ENCODE results near the gene FIBCD1. TPM values are rescaled to one million over a fixed set of nuclear protein-coding genes. Genes with fewer than 3 reads are reported as not detected.

The FIBCD1 gene
- total RNA-seq, 1 experiment from 2014 or later: 6.6 TPM

DNA sequence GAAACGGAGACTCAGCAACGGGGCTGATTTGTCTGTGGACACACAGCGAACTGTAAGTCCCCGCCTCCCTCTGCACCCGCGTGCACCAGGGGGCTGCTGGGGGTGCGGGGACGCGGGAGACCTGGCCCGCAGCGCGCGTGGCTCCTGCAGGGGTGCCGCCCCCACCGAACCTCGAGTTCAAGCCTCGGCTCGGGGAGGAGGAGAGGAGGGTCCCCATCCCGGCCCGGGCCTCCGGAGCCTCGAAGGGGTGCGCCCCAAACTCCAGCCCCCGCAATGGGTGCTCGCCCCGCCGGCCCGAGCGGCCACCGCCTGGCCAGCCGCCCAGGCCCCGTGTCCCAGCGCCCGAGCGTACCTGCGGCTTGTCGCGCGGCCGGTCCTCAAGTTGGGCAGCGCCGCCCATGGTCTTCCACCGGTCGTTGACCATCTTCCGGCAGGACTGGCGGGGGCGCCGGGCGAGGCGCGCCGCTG lies 829 bp downstream of the FIBCD1 start:
- TF ChIP-seq, protein P1, sequence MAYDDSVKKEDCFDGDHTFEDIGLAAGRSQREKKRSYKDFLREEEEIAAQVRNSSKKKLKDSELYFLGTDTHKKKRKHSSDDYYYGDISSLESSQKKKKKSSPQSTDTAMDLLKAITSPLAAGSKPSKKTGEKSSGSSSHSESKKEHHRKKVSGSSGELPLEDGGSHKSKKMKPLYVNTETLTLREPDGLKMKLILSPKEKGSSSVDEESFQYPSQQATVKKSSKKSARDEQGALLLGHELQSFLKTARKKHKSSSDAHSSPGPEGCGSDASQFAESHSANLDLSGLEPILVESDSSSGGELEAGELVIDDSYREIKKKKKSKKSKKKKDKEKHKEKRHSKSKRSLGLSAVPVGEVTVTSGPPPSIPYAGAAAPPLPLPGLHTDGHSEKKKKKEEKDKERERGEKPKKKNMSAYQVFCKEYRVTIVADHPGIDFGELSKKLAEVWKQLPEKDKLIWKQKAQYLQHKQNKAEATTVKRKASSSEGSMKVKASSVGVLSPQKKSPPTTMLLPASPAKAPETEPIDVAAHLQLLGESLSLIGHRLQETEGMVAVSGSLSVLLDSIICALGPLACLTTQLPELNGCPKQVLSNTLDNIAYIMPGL (CRISPR knock-in tag; IDR thresholded peaks at IDR 0.05): peak; percentile 35
- no peak for TF ChIP-seq GRHL2 (CRISPR knock-in tag; IDR thresholded peaks at IDR 0.05; ENCODE audit: insufficient replicate concordance, severe bottlenecking)
- Mint-ChIP-seq H3K9me3 (no peaks in the 10 kb centered on the region), H3K36me3 (no peaks in the 10 kb centered on the region), H3K27ac (no peak overlapping the region), H3K27me3 (ENCODE audit: low read depth) (peaks cover 50% of the 10 kb centered on the region), H3K4me3 (peak overlapping the region; percentile 69), H3K4me1 (peaks cover 44% of the 10 kb centered on the region)
- no peak for ATAC-seq
- DNase-seq (ENCODE audit: low spot score): peak; percentile 46
- ChIA-PET POLR2A (no interaction called here), CTCF (no interaction called here)

DNA sequence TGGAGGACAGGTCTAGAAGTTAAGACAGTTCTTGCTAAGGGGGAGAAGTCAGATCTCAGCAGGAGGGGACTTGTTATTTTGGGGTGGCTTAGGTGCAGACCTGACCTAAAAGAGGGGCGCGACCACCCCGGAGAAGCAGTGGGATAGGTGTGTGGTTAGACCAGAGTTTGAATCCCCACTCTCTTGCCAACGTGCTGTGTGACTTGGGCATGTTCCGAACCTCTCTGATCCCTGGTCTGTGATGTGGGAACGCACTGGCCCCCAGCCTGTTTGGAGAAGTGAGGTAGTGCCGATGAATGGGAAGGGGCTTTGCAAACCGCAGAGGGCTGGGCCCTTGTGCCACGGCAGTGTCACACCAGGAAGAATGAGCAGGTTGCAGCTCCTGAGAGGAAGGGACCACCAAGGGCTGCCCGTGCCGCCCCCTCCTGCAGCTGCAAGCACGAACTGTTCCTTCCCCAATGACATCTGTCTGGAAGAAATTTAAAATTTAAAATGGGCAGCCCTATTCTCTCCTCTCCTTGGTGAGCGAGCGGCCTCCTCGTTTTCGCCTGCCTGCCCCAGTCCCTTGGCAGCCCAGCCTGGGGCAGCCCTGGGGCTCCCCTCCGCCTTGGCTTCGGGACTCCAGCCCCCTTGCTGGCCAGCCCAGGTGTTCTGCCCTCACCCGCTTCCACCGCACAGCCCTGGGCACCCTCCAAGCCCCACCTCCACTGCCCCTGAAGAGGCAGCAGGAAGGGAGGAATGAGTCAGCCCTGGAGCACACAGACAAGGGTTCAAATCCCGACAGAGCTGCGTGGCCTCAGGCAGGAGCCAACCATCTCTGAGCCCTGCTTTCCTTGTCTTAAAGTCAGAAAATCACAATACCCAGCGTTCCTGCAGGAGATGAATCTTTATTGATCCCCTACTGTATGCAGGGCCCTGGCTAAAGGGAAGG lies 1.6 kb downstream of the FIBCD1 start:
- Mint-ChIP-seq H3K4me3 (peak overlapping the region; percentile 69), H3K27ac (0 out of 2 replicates have a peak overlapping the region, but pooled peaks have one; percentile 81), H3K36me3 (no peaks in the 10 kb centered on the region), H3K9me3 (no peaks in the 10 kb centered on the region), H3K4me1 (peaks cover 52% of the 10 kb centered on the region), H3K27me3 (ENCODE audit: low read depth) (peaks cover 50% of the 10 kb centered on the region)
- ATAC-seq (no peak), DNase-seq (ENCODE audit: low spot score) (no peak)
- CTCF ChIA-PET: interaction anchor here (0.6 to 3.1 kb wide), 9 partner anchors 11 to 244 kb away, joined by 3 to 21 read pairs (median 5); partner anchors contain the start of gene EXOSC2
- POLR2A ChIA-PET: no interaction called here
- TF ChIP-seq SMAD4 (CRISPR knock-in tag; IDR thresholded peaks at IDR 0.05): no peak
- TF ChIP-seq, protein P2, sequence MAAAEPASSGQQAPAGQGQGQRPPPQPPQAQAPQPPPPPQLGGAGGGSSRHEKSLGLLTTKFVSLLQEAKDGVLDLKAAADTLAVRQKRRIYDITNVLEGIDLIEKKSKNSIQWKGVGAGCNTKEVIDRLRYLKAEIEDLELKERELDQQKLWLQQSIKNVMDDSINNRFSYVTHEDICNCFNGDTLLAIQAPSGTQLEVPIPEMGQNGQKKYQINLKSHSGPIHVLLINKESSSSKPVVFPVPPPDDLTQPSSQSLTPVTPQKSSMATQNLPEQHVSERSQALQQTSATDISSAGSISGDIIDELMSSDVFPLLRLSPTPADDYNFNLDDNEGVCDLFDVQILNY (CRISPR knock-in tag; IDR thresholded peaks at IDR 0.05): no peak

DNA sequence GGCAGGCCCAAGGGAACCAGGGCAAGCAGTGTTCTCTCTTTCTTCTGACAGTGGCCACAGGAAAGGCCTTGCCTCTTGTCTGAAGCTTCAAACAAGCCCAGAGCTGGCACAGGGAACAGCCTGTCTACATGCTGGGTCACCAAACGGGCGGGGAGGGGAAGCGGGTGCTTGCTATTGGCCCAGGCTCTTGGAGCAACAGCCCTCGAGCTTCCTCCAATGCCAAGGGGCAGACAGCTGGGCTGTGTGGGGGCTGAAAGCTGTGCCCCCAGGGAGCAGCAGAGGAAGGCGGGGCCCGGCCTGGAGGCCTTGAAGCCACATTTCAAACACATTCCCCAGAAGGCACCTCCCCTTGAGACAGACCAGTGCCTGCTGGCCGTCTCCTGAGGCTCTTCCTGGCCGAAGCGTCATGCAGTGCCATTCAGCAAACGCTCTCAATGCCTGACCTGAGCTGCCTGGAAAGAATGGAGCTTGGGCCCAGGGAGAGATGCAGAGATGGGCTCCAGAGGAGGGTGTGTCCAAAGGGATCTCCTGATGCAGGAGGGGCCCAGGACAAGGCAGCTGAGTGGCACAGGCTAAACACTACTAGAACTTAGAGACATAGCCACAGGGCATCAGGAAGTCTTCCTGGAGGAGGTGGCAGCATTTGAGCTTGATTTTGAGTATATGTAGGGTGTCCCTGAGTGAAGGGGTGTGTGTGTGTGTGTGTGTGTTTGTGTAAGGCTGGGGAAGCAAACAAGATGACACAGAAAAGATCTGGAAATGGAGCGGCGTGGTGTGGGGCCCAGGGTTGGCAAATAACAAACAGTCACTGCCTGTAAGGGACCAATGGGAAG lies 2.5 kb downstream of the FIBCD1 start:
- Mint-ChIP-seq H3K4me1 (peaks cover 59% of the 10 kb centered on the region), H3K4me3 (peak overlapping the region; percentile 47), H3K36me3 (no peaks in the 10 kb centered on the region), H3K27ac (peak overlapping the region; percentile 81; the same call in 1 of the 2 replicates), H3K27me3 (ENCODE audit: low read depth) (peaks cover 41% of the 10 kb centered on the region), H3K9me3 (no peaks in the 10 kb centered on the region)
- CTCF ChIA-PET: interaction anchor here (0.6 to 3.1 kb wide), 11 partner anchors 10 to 243 kb away, joined by 3 to 21 read pairs (median 5); partner anchors contain the start of gene EXOSC2
- TF ChIP-seq, protein P3, sequence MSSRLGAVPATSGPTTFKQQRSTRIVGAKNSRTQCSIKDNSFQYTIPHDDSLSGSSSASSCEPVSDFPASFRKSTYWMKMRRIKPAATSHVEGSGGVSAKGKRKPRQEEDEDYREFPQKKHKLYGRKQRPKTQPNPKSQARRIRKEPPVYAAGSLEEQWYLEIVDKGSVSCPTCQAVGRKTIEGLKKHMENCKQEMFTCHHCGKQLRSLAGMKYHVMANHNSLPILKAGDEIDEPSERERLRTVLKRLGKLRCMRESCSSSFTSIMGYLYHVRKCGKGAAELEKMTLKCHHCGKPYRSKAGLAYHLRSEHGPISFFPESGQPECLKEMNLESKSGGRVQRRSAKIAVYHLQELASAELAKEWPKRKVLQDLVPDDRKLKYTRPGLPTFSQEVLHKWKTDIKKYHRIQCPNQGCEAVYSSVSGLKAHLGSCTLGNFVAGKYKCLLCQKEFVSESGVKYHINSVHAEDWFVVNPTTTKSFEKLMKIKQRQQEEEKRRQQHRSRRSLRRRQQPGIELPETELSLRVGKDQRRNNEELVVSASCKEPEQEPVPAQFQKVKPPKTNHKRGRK (CRISPR knock-in tag; IDR thresholded peaks at IDR 0.05; ENCODE audit: borderline replicate concordance): no peak
- TF ChIP-seq TEAD1 (CRISPR knock-in tag; IDR thresholded peaks at IDR 0.05) (peak; percentile 43; the same call in 1 of the 2 replicates), ZNF416 (CRISPR knock-in tag; IDR thresholded peaks at IDR 0.05) (no peak)
- TF ChIP-seq, protein P4, sequence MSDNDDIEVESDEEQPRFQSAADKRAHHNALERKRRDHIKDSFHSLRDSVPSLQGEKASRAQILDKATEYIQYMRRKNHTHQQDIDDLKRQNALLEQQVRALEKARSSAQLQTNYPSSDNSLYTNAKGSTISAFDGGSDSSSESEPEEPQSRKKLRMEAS (CRISPR knock-in tag; IDR thresholded peaks at IDR 0.05): peak; percentile 30; the same call in 1 of the 2 replicates
- TF ChIP-seq, protein P5, sequence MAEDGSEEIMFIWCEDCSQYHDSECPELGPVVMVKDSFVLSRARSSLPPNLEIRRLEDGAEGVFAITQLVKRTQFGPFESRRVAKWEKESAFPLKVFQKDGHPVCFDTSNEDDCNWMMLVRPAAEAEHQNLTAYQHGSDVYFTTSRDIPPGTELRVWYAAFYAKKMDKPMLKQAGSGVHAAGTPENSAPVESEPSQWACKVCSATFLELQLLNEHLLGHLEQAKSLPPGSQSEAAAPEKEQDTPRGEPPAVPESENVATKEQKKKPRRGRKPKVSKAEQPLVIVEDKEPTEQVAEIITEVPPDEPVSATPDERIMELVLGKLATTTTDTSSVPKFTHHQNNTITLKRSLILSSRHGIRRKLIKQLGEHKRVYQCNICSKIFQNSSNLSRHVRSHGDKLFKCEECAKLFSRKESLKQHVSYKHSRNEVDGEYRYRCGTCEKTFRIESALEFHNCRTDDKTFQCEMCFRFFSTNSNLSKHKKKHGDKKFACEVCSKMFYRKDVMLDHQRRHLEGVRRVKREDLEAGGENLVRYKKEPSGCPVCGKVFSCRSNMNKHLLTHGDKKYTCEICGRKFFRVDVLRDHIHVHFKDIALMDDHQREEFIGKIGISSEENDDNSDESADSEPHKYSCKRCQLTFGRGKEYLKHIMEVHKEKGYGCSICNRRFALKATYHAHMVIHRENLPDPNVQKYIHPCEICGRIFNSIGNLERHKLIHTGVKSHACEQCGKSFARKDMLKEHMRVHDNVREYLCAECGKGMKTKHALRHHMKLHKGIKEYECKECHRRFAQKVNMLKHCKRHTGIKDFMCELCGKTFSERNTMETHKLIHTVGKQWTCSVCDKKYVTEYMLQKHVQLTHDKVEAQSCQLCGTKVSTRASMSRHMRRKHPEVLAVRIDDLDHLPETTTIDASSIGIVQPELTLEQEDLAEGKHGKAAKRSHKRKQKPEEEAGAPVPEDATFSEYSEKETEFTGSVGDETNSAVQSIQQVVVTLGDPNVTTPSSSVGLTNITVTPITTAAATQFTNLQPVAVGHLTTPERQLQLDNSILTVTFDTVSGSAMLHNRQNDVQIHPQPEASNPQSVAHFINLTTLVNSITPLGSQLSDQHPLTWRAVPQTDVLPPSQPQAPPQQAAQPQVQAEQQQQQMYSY (CRISPR knock-in tag; IDR thresholded peaks at IDR 0.05): peak; percentile 95
- ATAC-seq (peak; percentile 52), DNase-seq (ENCODE audit: low spot score) (peak; percentile 70)
- POLR2A ChIA-PET: no interaction called here
